SK-N-SH (cell line): Measurements from ENCODE around the gene TESMIN. TPM values are rescaled to one million over a fixed set of nuclear protein-coding genes. Genes with fewer than 3 reads are reported as not detected.

ENCODE experiments used
- CTCF ChIA-PET: fragments of 300-600, 350-600 bp; formaldehyde crosslinking; extraction: SDS; loops from one replicate; lab custom pipeline; 2021; lab: Yijun Ruan, JAX
- POLR2A ChIA-PET: fragments of 350-600 bp; sonication (Branson Sonifier 250); formaldehyde crosslinking; extraction: SDS; loops from one replicate; lab custom pipeline; 2020; ENCODE audit warnings: antibody characterized with exemption, inconsistent platforms; lab: Yijun Ruan, JAX
- DNase-seq: peaks from one replicate; pipeline ENCODE4 v3.0.0; 2012
- H2AFZ ChIP-seq: fragments of 200-600 bp; sonication (generic); 2 replicates; pipeline ENCODE4 v1.8.1; 2016; ENCODE audit warnings: antibody characterized with exemption, mild to moderate bottlenecking, low read depth
- H3F3A ChIP-seq: fragments of 200-600 bp; sonication (generic); replicated peaks from 2 replicates; pipeline ENCODE3; 2016; ENCODE audit warnings: antibody characterized with exemption, mild to moderate bottlenecking; ENCODE audit not compliant: insufficient read depth
- H3K27ac ChIP-seq, 2 experiments: fragments of 200-500 bp in 1 of 2; fragments of 200-600 bp in 1 of 2; sonication (Bioruptor generic) in 1 of 2; sonication (generic), shearing (Covaris generic) in 1 of 2; 2 replicates each; pipeline versions ENCODE4 v1.5.1 to v1.6.1; 2014 to 2016; ENCODE audit warnings: low read depth in 2 of 2, inconsistent platforms in 1 of 2, low read length in 1 of 2, mild to moderate bottlenecking in 1 of 2, mixed read lengths in 1 of 2
- H3K27me3 ChIP-seq: fragments of 200-600 bp; sonication (generic), shearing (Covaris generic); 2 replicates; pipeline ENCODE4 v1.6.1; 2016; ENCODE audit warnings: mixed run types; ENCODE audit not compliant: insufficient read depth
- H3K36me3 ChIP-seq, 2 experiments: fragments of 200-500 bp in 1 of 2; fragments of 200-600 bp in 1 of 2; sonication (Bioruptor generic) in 1 of 2; sonication (generic) in 1 of 2; replicated peaks in 1 of 2; 2 replicates each; pipeline versions ENCODE3 to v1.5.1; 2014 to 2016; ENCODE audit warnings: low read length in 1 of 2, mild to moderate bottlenecking in 1 of 2; ENCODE audit not compliant: insufficient read depth in 2 of 2, control insufficient read depth in 1 of 2
- H3K4me1 ChIP-seq, 2 experiments: fragments of 200-500 bp in 1 of 2; fragments of 200-600 bp in 1 of 2; sonication (Bioruptor generic) in 1 of 2; sonication (generic), shearing (Covaris generic) in 1 of 2; 2 replicates each; pipeline versions ENCODE4 v1.5.1 to v1.6.1; 2014 to 2016; ENCODE audit warnings: low read depth in 1 of 2, low read length in 1 of 2, mixed run types in 1 of 2; ENCODE audit not compliant: insufficient read depth in 2 of 2, control insufficient read depth in 1 of 2
- H3K4me2 ChIP-seq: fragments of 200-600 bp; sonication (generic), shearing (Covaris generic); 2 replicates; pipeline ENCODE4 v1.6.1; 2017; ENCODE audit warnings: mixed run types
- H3K4me3 ChIP-seq, 2 experiments: fragments of 200-500 bp in 1 of 2; fragments of 200-600 bp in 1 of 2; sonication (Bioruptor generic) in 1 of 2; sonication (generic), shearing (Covaris generic) in 1 of 2; 2 replicates each; pipeline versions ENCODE4 v1.5.1 to v1.8.1; 2014 to 2016; ENCODE audit warnings: low read depth in 2 of 2, inconsistent platforms in 1 of 2, low read length in 1 of 2, mild to moderate bottlenecking in 1 of 2, mixed read lengths in 1 of 2, moderate library complexity in 1 of 2
- H3K79me2 ChIP-seq: fragments of 200-600 bp; sonication (generic); 2 replicates; pipeline ENCODE4 v1.8.1; 2017; ENCODE audit warnings: mild to moderate bottlenecking; ENCODE audit not compliant: insufficient read depth
- H3K9ac ChIP-seq: fragments of 200-600 bp; sonication (generic); 2 replicates; pipeline ENCODE4 v1.6.1; 2017; ENCODE audit warnings: mixed run types
- H3K9me2 ChIP-seq: fragments of 200-600 bp; sonication (generic); 2 replicates; pipeline ENCODE4 v1.6.1; 2017; ENCODE audit warnings: mixed run types
- H3K9me3 ChIP-seq: fragments of 200-600 bp; sonication (generic); 2 replicates; pipeline ENCODE4 v1.6.1; 2017; ENCODE audit warnings: mixed run types, mild to moderate bottlenecking, moderate library complexity
- H4K20me1 ChIP-seq: fragments of 200-600 bp; sonication (generic); 2 replicates; pipeline ENCODE4 v1.6.1; 2017; ENCODE audit warnings: mild to moderate bottlenecking, mixed run types; ENCODE audit not compliant: insufficient read depth
- CHD2 ChIP-seq: fragments of 150-350 bp; IDR thresholded peaks from 2 replicates; pipeline ENCODE4 v1.6.1; 2018; ENCODE audit warnings: low read length; ENCODE audit not compliant: partially characterized antibody
- ELF1 ChIP-seq: IDR thresholded peaks from 2 replicates; pipeline ENCODE4 v1.4.0; 2012
- EP300 ChIP-seq, 2 experiments: IDR thresholded peaks; 2 replicates each; pipeline versions ENCODE4 v1.4.0 to v1.6.1; 2012; ENCODE audit warnings: borderline replicate concordance in 1 of 2, low read depth in 1 of 2, low read length in 1 of 2
- EZH2phosphoT487 ChIP-seq: fragments of 200-600 bp; sonication (generic); IDR thresholded peaks from 2 replicates; pipeline ENCODE4 v1.6.1; 2017; ENCODE audit warnings: low read depth, mixed run types, mild to moderate bottlenecking, antibody characterized with exemption, moderate library complexity, borderline replicate concordance
- FOSL2 ChIP-seq: IDR thresholded peaks from 2 replicates; pipeline ENCODE4 v1.4.0; 2012; ENCODE audit warnings: low read depth, mild to moderate bottlenecking, moderate library complexity, borderline replicate concordance
- FOXM1 ChIP-seq: IDR thresholded peaks from 2 replicates; pipeline ENCODE4 v1.4.0; 2012; ENCODE audit warnings: low read depth, mild to moderate bottlenecking
- GATA2 ChIP-seq: sonication (generic); formaldehyde crosslinking; IDR thresholded peaks from 2 replicates; pipeline ENCODE4 v1.5.0; 2020; ENCODE audit warnings: mild to moderate bottlenecking, missing genetic modification reagents
- MAX ChIP-seq: IDR thresholded peaks from 2 replicates; pipeline ENCODE4 v1.4.0; 2012; ENCODE audit warnings: low read depth
- NFIC ChIP-seq: IDR thresholded peaks from 2 replicates; pipeline ENCODE4 v1.4.0; 2012; ENCODE audit warnings: borderline replicate concordance
- POLR2AphosphoS5 ChIP-seq: IDR thresholded peaks from 2 replicates; pipeline ENCODE4 v1.6.1; 2012; ENCODE audit warnings: low read depth, low read length
- RCOR1 ChIP-seq: fragments of 150-350 bp; IDR thresholded peaks from 2 replicates; pipeline ENCODE4 v1.6.1; 2017; ENCODE audit warnings: antibody characterized with exemption, low read length
- REST ChIP-seq: IDR thresholded peaks from 2 replicates; pipeline ENCODE4 v1.6.1; 2012; ENCODE audit warnings: mild to moderate bottlenecking, low read depth, low read length, moderate library complexity
- RXRA ChIP-seq: IDR thresholded peaks from 2 replicates; pipeline ENCODE4 v1.4.0; 2012; ENCODE audit warnings: low read depth, mild to moderate bottlenecking, borderline replicate concordance
- SMC3 ChIP-seq: IDR thresholded peaks from 2 replicates; pipeline ENCODE4 v1.6.1; 2012; ENCODE audit warnings: low read depth, low read length, improper control_type of control experiment
- TCF12 ChIP-seq: IDR thresholded peaks from 2 replicates; pipeline ENCODE4 v1.4.0; 2012
- USF1 ChIP-seq: IDR thresholded peaks from 2 replicates; pipeline ENCODE4 v1.4.0; 2012; ENCODE audit warnings: low read depth, borderline replicate concordance
- YY1 ChIP-seq: IDR thresholded peaks from 2 replicates; pipeline ENCODE4 v1.4.0; 2012; ENCODE audit warnings: low read depth, mild to moderate bottlenecking
- WGBS: methylation state at CpG from one replicate; pipeline ENCODE4 v1.1.6; 2017; ENCODE audit warnings: low lambda C conversion rate; 5-methylcytosine and 5-hydroxymethylcytosine counted together
- polyA plus RNA-seq, 3 experiments: library from polyadenylated mRNA; depleted of rRNA; stranded (reverse); fragments of >200 nt; gene quantifications; 2 replicates each; pipeline ENCODE4 v1.2.3, GENCODE V29; 2012

TESMIN gene
- polyA plus RNA-seq, 1 of the 3 experiments (the other 2 are of a cell fraction) = 3.5 TPM

DNA sequence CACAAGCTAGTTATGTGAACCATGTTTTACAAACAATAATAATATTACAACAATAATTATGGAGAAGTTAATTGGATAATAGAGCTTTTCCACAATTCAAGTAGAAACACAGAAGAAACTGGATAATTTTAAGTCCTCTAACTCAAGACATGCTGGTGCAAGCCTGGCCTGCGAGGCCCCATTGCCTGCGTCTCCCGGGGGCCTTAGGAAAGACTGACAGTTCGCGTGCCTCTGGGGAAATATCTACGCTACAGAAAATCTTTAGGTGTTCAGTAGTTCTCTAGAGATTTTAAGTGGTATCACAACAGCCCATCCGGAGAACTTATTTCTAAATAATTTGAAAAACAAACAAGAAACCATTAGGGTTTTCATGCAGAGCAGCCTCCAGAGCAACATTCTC is 43.8 kb downstream of the TESMIN start:
- DNase-seq = no peak
- Histone ChIP-seq H3K9me3 (no peaks in the 10 kb centered on the region), H3F3A (no peaks in the 10 kb centered on the region), H3K4me2 (no peak overlapping the region), H3K4me1 (peaks cover 0 to 9% of the 10 kb centered on the region in 2 experiments; a peak in 1 of 4 replicates), H3K4me3 (no peak overlapping the region), H3K27ac (no peak overlapping the region), H3K36me3 (no peaks in the 10 kb centered on the region), H3K9me2 (no peaks in the 10 kb centered on the region), H4K20me1 (no peaks in the 10 kb centered on the region), H3K9ac (no peak overlapping the region), H3K79me2 (no peaks in the 10 kb centered on the region)
- CTCF ChIA-PET = interaction anchor here (0.7 to 1.3 kb wide), 2 partner anchors 17 to 18 kb away, joined by 3 read pairs; no protein-coding TSS in a partner anchor
- WGBS = 86% methylated on average over 7 of the region's 7 CpGs
- no peak for TF ChIP-seq ELF1
- TF ChIP-seq, all 33 proteins: peak for 0
- Histone ChIP-seq H2AFZ (no peak overlapping the region), H3K27me3 (no peaks in the 10 kb centered on the region)
- POLR2A ChIA-PET = no interaction called here

DNA sequence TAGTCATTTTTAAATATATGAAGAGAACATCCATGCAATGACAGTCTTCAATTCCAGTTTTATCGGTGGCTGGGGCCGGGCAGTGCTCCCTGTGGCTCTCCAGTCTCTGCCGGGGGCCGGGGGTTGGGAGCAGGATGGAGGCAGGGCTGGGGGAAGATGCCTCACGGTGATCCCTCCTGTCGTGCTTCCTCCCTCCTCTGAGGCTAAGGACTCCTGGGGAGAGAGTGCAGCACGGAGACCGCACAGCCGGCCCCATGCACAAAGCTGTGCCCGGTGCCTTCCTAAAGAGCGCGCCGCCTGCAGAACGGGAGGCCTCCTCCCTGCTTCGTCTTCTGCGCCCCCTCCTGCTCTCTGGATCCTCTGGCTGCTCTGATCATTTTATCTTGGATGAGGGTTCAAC is 46.4 kb downstream of the TESMIN start:
- no peaks in the 10 kb centered on the region for H3K27me3 ChIP-seq
- H3K4me2 ChIP-seq = no peak overlapping the region
- H3K36me3 ChIP-seq = no peaks in the 10 kb centered on the region
- no peaks in the 10 kb centered on the region for H3F3A ChIP-seq
- H3K9ac ChIP-seq = no peak overlapping the region
- no peaks in the 10 kb centered on the region for H4K20me1 ChIP-seq
- ChIA-PET POLR2A (no interaction called here), CTCF (interaction anchor here (0.7 to 0.9 kb wide), 3 partner anchors 9 to 50 kb away, joined by 3 read pairs; no protein-coding TSS in a partner anchor)
- H2AFZ ChIP-seq = no peak overlapping the region
- no peak overlapping the region for H3K27ac ChIP-seq
- TF ChIP-seq REST (no peak), FOSL2 (no peak), CHD2 (no peak), SMC3 (no peak), GATA2 (CRISPR knock-in tag) (no peak), TCF12 (no peak), NFIC (no peak), USF1 (no peak), RXRA (no peak), RCOR1 (no peak), FOXM1 (no peak), MAX (no peak), EP300 (IDR thresholded peaks at IDR 0.05; ENCODE audit: borderline replicate concordance in 1 of 2, low read depth in 1 of 2, low read length in 1 of 2) (no peak), EZH2phosphoT487 (no peak), YY1 (no peak), POLR2AphosphoS5 (no peak)
- WGBS = 75% methylated on average over 13 of the region's 16 CpGs
- H3K4me3 ChIP-seq = no peak overlapping the region
- no peaks in the 10 kb centered on the region for H3K79me2 ChIP-seq
- H3K4me1 ChIP-seq = peaks cover 0 to 5% of the 10 kb centered on the region in 2 experiments; a peak in 1 of 4 replicates
- no peaks in the 10 kb centered on the region for H3K9me3 ChIP-seq
- no peaks in the 10 kb centered on the region for H3K9me2 ChIP-seq
- DNase-seq = no peak
